Mucosa of descending colon (tissue), 3 donors: ENCODE measurements around the gene ZDHHC24. TPM values are rescaled to one million over a fixed set of nuclear protein-coding genes. Genes with fewer than 3 reads are reported as not detected.

Experiments
- ATAC-seq: fragments of 200-7000 bp; cut with Tn5 transposase; one replicate; pipeline ENCODE4 v1.9.1; 2020; ENCODE audit warnings: mild to moderate bottlenecking, moderate library complexity
- DNase-seq, 3 donors: peaks; one replicate each; pipeline ENCODE4 v3.0.0-alpha.2; 2020
- H3K36me3 ChIP-seq: fragments of 200-600 bp; one replicate; pipeline ENCODE4 v1.8.0; 2021; ENCODE audit warnings: low read depth, mild to moderate bottlenecking
- H3K4me1 ChIP-seq: fragments of 200-600 bp; one replicate; pipeline ENCODE4 v1.8.0; 2021; ENCODE audit warnings: low read depth, mild to moderate bottlenecking
- H3K4me3 ChIP-seq: fragments of 200-600 bp; one replicate; pipeline ENCODE4 v1.8.0; 2021; ENCODE audit warnings: mild to moderate bottlenecking
- H3K9me3 ChIP-seq: fragments of 200-600 bp; one replicate; pipeline ENCODE4 v1.8.0; 2021; ENCODE audit warnings: mild to moderate bottlenecking
- intact Hi-C, 2 donors: fragments of 100-400 bp; cut with DNase I in 1 of 2; cut with micrococcal nuclease in 1 of 2; formaldehyde crosslinking; loops; one replicate each; pipeline versions ENCODE4 v1.11.0 to v1.11.1; 2022; cut with DNase I, micrococcal nuclease
- total RNA-seq, 3 donors: library from RNA; stranded (reverse); fragmentation: NEBNext Ultra II Directional in 2 of 3; extraction: Animal tissue kit (Norgen Biotek cat#: 25700) in 2 of 3; gene quantifications; one replicate each; pipeline versions ENCODE4 v1.2.1 to v1.2.4, GENCODE V29; 2021 to 2023
- TF ChIP-seq, protein P1 (sequence below): fragments of 200-600 bp; IDR thresholded peaks from one replicate; pipeline ENCODE4 v1.8.0; 2022; ENCODE audit warnings: antibody characterized with exemption, mild to moderate bottlenecking
- donor health status: DM: no; HTN: no; CAD: no; lungs with moderate emphysema.
- donor health status: DM: no; HTN: no; CAD: no.
- donor health status: DM: no; HTN: yes; CAD: no.

Gene ZDHHC24
- total RNA-seq, 3 donors from 2014 or later, result 9.1 to 11.8 (median 10.4) TPM

DNA sequence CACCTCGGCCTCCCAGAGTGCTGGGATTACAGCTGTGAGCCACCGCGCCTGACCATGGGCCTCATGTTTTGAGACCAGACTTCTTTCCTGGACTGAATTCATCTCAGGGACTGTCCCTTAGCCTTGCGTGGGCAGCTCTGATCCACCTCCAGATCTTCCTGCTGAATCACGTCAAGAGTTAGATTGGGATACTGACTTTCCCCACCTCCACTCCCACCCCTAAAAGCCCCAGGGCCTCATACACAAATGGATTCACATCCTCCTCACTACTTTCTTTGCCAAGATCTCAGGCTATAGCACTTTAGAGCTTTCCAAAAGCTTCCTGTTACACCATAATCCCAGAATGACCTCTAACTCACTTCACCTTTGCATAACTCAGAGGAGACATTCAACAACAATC, 35.0 kb upstream of the ZDHHC24 start:
- Histone ChIP-seq H3K4me3 (no peak overlapping the region), H3K4me1 (no peaks in the 10 kb centered on the region), H3K9me3 (peaks cover 11% of the 10 kb centered on the region), H3K36me3 (no peaks in the 10 kb centered on the region)
- TF ChIP-seq, protein P1, sequence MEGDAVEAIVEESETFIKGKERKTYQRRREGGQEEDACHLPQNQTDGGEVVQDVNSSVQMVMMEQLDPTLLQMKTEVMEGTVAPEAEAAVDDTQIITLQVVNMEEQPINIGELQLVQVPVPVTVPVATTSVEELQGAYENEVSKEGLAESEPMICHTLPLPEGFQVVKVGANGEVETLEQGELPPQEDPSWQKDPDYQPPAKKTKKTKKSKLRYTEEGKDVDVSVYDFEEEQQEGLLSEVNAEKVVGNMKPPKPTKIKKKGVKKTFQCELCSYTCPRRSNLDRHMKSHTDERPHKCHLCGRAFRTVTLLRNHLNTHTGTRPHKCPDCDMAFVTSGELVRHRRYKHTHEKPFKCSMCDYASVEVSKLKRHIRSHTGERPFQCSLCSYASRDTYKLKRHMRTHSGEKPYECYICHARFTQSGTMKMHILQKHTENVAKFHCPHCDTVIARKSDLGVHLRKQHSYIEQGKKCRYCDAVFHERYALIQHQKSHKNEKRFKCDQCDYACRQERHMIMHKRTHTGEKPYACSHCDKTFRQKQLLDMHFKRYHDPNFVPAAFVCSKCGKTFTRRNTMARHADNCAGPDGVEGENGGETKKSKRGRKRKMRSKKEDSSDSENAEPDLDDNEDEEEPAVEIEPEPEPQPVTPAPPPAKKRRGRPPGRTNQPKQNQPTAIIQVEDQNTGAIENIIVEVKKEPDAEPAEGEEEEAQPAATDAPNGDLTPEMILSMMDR, result no peak
- intact Hi-C loops, result no loop called here
- DNase-seq (no peak), ATAC-seq (no peak)

DNA sequence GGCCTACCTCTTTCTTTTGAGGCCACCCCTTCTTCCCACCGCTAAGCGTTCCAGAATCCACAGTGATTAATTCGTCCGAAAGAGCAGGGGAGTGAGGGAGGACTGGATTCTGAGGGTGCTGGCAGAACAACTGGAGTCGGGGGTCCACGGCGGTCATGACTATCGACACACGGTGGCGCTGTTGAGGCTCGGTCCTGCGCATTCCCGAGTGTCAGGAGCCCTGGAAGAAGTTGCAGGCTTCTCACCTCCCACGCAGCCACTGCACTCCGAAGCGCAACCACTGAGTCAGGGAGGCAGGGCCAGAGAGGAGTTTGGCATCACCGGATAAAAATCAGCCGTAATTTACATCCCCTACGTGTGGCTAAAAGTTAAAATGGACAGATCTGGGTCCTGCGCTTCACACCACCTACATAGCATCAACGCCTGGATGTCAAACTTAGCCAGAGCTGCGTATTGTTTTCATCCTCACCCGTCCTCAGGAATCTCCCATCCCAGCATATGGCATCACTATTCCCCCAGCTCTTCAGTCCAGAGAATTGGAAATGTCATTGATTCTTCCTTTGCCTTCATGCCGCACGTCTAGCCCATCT, 33.3 kb upstream of the ZDHHC24 start:
- H3K4me3 ChIP-seq, result no peak overlapping the region
- ATAC-seq (peak; percentile 87), DNase-seq (peak; percentile 67 to 84 (median 83))
- H3K4me1 ChIP-seq, result no peaks in the 10 kb centered on the region
- H3K36me3 ChIP-seq, result no peaks in the 10 kb centered on the region
- intact Hi-C loops, result loop anchor here (5.0 kb wide), 2 partner anchors 98 to 103 kb away; partner anchors contain the start of gene RBM4B (in 1 of the 2)
- peaks cover 11% of the 10 kb centered on the region for H3K9me3 ChIP-seq
- TF ChIP-seq, protein P1, result peak; percentile 50

DNA sequence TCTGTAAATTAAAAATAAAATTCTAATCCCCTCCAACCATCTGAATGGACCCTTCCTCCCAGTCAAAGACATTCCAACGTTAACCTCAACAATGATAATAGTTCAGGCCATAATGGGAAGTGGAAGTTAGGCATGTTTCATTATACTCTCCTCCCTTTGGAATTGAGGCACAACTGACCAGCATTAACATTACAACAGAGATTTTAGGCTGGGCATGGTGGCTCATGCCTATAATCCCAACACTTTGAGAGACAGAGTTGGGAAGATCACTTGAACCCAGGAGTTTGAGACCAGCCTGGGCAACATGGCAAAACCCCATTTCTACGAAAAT, 25.0 kb upstream of the ZDHHC24 start:
- TF ChIP-seq, protein P1, result no peak
- intact Hi-C loops, result no loop called here
- no peak for ATAC-seq
- H3K4me1 ChIP-seq, result peaks cover 4% of the 10 kb centered on the region
- H3K9me3 ChIP-seq, result no peaks in the 10 kb centered on the region
- no peak overlapping the region for H3K4me3 ChIP-seq
- no peaks in the 10 kb centered on the region for H3K36me3 ChIP-seq
- no peak for DNase-seq

DNA sequence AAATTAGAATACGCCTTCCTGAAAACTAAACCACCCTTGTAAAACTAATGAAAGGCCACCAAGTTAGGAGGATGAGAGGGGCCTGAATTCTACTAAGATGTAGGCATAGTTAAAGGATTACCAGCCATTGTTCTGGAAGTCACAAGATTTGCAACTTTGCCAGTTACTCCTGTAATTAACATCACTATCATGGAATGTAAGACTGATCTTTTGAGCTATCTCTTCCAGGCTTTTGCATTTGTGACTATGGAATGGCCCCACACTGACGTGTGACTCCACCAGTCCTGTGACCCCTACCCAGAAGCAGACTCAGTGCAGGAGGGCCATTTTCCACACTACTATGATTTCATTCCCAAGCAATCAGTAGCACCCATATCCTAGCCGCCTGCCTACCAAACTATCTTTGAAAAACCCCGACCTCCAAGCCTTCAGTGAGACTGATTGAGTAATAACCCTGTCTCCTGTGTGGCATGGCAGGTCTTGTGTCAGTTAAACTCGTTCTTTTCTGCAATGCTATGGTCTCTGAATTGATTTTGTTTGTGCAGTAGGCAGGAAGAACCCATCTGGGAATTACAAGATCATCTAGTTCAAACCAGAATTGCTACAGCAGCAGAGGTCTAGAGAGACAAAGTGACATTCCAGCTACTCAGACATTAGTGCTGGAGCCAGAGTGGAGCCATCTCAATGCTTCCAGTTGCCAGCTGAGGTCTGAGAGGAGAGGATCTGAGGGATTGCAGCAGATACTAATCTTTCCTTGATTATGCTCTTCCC, 24.4 kb upstream of the ZDHHC24 start:
- TF ChIP-seq, protein P1, result no peak
- ATAC-seq (no peak), DNase-seq (no peak)
- intact Hi-C loops, result no loop called here
- no peaks in the 10 kb centered on the region for H3K36me3 ChIP-seq
- H3K4me3 ChIP-seq, result no peak overlapping the region
- no peaks in the 10 kb centered on the region for H3K9me3 ChIP-seq
- peaks cover 4% of the 10 kb centered on the region for H3K4me1 ChIP-seq

DNA sequence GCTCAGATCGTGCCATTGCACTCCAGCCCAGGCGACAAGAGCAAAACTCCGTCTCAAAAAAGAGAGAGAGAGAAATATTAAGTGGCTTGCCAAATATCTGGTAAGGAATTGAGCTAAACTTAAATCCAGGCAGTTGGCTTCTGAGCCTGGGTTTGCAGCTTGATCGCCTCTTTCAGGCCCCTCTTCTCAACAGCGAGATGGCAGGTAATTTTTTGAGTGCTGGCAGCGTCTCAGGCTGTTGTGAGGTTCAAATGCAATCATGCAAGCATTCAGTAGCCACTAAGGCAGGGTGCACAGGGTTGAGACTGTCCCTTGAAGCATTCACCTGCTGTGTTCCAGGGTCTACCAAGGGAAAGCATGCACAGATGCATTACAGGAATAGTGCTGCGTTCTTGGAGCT, 23.2 kb upstream of the ZDHHC24 start:
- H3K36me3 ChIP-seq, result no peaks in the 10 kb centered on the region
- no peaks in the 10 kb centered on the region for H3K9me3 ChIP-seq
- ATAC-seq (no peak), DNase-seq (no peak)
- no peak overlapping the region for H3K4me3 ChIP-seq
- intact Hi-C loops, result no loop called here
- peaks cover 4% of the 10 kb centered on the region for H3K4me1 ChIP-seq
- TF ChIP-seq, protein P1, result no peak
